Activated CD4-positive, alpha-beta memory T cell treated with anti-CD3 and anti-CD28 coated beads, Interleukin-2, amount 10 ng/mL, durations not matched to agents 7 days and 5 days (primary cell): ENCODE measurements around the gene ENPP3. TPM values are rescaled to one million over a fixed set of nuclear protein-coding genes. Genes with fewer than 3 reads are reported as not detected.

Source experiments
- CTCF ChIA-PET: fragments of 350-600 bp; sonication (Branson Sonifier 250); formaldehyde crosslinking; loops from one replicate; lab custom pipeline; 2021; ENCODE audit warnings: antibody characterized with exemption, inconsistent platforms; lab: Charles Lee
- POLR2A ChIA-PET: fragments of 350-600 bp; sonication (Branson Sonifier 250); formaldehyde crosslinking; loops from one replicate; lab custom pipeline; 2021; ENCODE audit warnings: antibody characterized with exemption; lab: Charles Lee
- DNase-seq: peaks from one replicate; pipeline ENCODE4 v3.0.0-alpha.2; 2020
- H3K27ac Mint-ChIP-seq: one replicate; pipeline ENCODE4 v1.8.0; 2021; ENCODE audit warnings: mild to moderate bottlenecking, mixed read lengths
- H3K27me3 Mint-ChIP-seq: one replicate; pipeline ENCODE4 v1.8.0; 2021; ENCODE audit warnings: mixed read lengths
- H3K36me3 Mint-ChIP-seq: one replicate; pipeline ENCODE4 v1.8.0; 2021; ENCODE audit warnings: low read depth, mixed read lengths
- H3K4me1 Mint-ChIP-seq: one replicate; pipeline ENCODE4 v1.8.0; 2021; ENCODE audit warnings: mixed read lengths
- H3K4me3 Mint-ChIP-seq: one replicate; pipeline ENCODE4 v1.8.0; 2021; ENCODE audit warnings: mild to moderate bottlenecking, mixed read lengths
- H3K9me3 Mint-ChIP-seq: one replicate; pipeline ENCODE4 v1.8.0; 2021; ENCODE audit warnings: mixed read lengths
- total RNA-seq, 2 experiments: library from RNA; stranded (reverse); gene quantifications; one replicate each; pipeline ENCODE4 v1.2.3, GENCODE V29; 2021

The ENPP3 gene
- total RNA-seq, 2 experiments from 2014 or later, result 0.38 to 0.45 TPM

- Mint-ChIP-seq H3K4me1 (peaks cover 22% of the 10 kb centered on the region), H3K27ac (no peak overlapping the region), H3K36me3 (peaks cover 10% of the 10 kb centered on the region), H3K4me3 (no peak overlapping the region), H3K27me3 (no peaks in the 10 kb centered on the region), H3K9me3 (no peaks in the 10 kb centered on the region)
- ChIA-PET POLR2A (no interaction called here), CTCF (interaction anchor here (1.1 to 3.7 kb wide), 6 partner anchors 9 to 745 kb away, joined by 3 to 41 read pairs (median 16); partner anchors contain the start of gene ENPP3)
- no peak for DNase-seq
Measured at GRCh38 chr6:131629651-131630050, 7.5 kb upstream of the ENPP3 start.

GRCh38 chr6:131631625-131632289, 5.3 kb upstream of the ENPP3 start:
- Mint-ChIP-seq H3K4me3 (no peak overlapping the region), H3K27me3 (no peaks in the 10 kb centered on the region), H3K36me3 (peaks cover 3% of the 10 kb centered on the region)

GRCh38 chr6:131635384-131636340, 1.4 kb upstream of the ENPP3 start:
- Mint-ChIP-seq H3K36me3 (no peaks in the 10 kb centered on the region), H3K4me1 (no peaks in the 10 kb centered on the region), H3K9me3 (no peaks in the 10 kb centered on the region), H3K27ac (no peak overlapping the region), H3K4me3 (no peak overlapping the region), H3K27me3 (peaks cover 3% of the 10 kb centered on the region)
- DNase-seq, result no peak
- ChIA-PET CTCF (interaction anchor here (4.9 kb wide), 1 partner anchor 7 kb away, joined by 41 read pairs; the partner anchor contains the start of gene MED23), POLR2A (no interaction called here)

More at GRCh38 chr6:131631625-131632289, 5.3 kb upstream of the ENPP3 start:
- ChIA-PET POLR2A (no interaction called here), CTCF (no interaction called here)
- Mint-ChIP-seq H3K9me3 (no peaks in the 10 kb centered on the region), H3K4me1 (peaks cover 17% of the 10 kb centered on the region), H3K27ac (no peak overlapping the region)
- no peak for DNase-seq

GRCh38 chr6:131638013-131638412, 911 bp downstream of the ENPP3 start:
- POLR2A ChIA-PET, result interaction anchor here (2.8 kb wide), 1 partner anchor 10 kb away, joined by 24 read pairs; the partner anchor contains the start of gene MED23
- Mint-ChIP-seq H3K4me1 (no peaks in the 10 kb centered on the region), H3K36me3 (no peaks in the 10 kb centered on the region), H3K27ac (no peak overlapping the region), H3K9me3 (no peaks in the 10 kb centered on the region), H3K4me3 (no peak overlapping the region), H3K27me3 (peaks cover 3% of the 10 kb centered on the region)
- CTCF ChIA-PET, result interaction anchor here (4.9 kb wide), 1 partner anchor 10 kb away, joined by 41 read pairs; the partner anchor contains the start of gene MED23
- DNase-seq, result no peak

- DNase-seq, result no peak
- H3K27ac Mint-ChIP-seq, result no peak overlapping the region
- H3K27me3 Mint-ChIP-seq, result peaks cover 3% of the 10 kb centered on the region
- H3K4me1 Mint-ChIP-seq, result no peaks in the 10 kb centered on the region
- POLR2A ChIA-PET, result interaction anchor here (2.8 kb wide), 1 partner anchor 12 kb away, joined by 24 read pairs; the partner anchor contains the start of gene MED23
- H3K9me3 Mint-ChIP-seq, result no peaks in the 10 kb centered on the region
- CTCF ChIA-PET, result interaction anchor here (4.9 kb wide), 1 partner anchor 12 kb away, joined by 41 read pairs; the partner anchor contains the start of gene MED23
- H3K4me3 Mint-ChIP-seq, result no peak overlapping the region
- no peaks in the 10 kb centered on the region for H3K36me3 Mint-ChIP-seq
Measured at GRCh38 chr6:131640100-131640499, 3.0 kb downstream of the ENPP3 start.

DNA sequence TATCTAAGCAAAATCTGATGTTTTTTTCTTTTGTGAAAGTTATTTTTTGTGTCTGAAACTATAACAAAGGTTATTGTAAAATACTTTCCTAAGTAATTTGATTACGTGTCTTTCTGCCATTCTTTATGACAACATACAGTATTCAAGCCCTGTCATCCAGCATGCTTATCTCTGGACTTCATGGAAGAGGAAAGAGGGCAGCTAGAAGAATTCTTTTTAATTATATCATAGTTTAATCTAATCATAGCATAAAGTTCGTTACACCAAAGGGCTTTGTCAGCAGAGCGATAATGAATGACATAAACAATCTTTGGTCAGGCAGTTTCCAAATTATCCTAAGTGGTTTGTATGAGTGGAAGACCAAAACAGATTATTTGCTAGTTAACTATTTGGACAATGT, 3.5 kb downstream of the ENPP3 start:
- Mint-ChIP-seq H3K27me3 (peaks cover 3% of the 10 kb centered on the region), H3K27ac (no peak overlapping the region), H3K9me3 (no peaks in the 10 kb centered on the region), H3K4me1 (no peaks in the 10 kb centered on the region), H3K36me3 (no peaks in the 10 kb centered on the region), H3K4me3 (no peak overlapping the region)
- ChIA-PET CTCF (interaction anchor here (4.9 kb wide), 1 partner anchor 12 kb away, joined by 41 read pairs; the partner anchor contains the start of gene MED23), POLR2A (interaction anchor here (2.8 kb wide), 1 partner anchor 13 kb away, joined by 24 read pairs; the partner anchor contains the start of gene MED23)
- no peak for DNase-seq

- CTCF ChIA-PET, result no interaction called here
- H3K27me3 Mint-ChIP-seq, result peaks cover 3% of the 10 kb centered on the region
Measured at GRCh38 chr6:131641554-131641953, 4.5 kb downstream of the ENPP3 start.

GRCh38 chr6:131642565-131642964, 5.5 kb downstream of the ENPP3 start:
- CTCF ChIA-PET, result interaction anchor here (0.9 kb wide), 1 partner anchor 14 kb away, joined by 3 read pairs; no protein-coding TSS in a partner anchor
- Mint-ChIP-seq H3K4me3 (no peak overlapping the region), H3K9me3 (no peaks in the 10 kb centered on the region), H3K4me1 (no peaks in the 10 kb centered on the region), H3K27me3 (peaks cover 3% of the 10 kb centered on the region), H3K36me3 (no peaks in the 10 kb centered on the region), H3K27ac (no peak overlapping the region)
- POLR2A ChIA-PET, result no interaction called here
- DNase-seq, result no peak

More at GRCh38 chr6:131641554-131641953, 4.5 kb downstream of the ENPP3 start:
- Mint-ChIP-seq H3K27ac (no peak overlapping the region), H3K4me3 (no peak overlapping the region), H3K4me1 (no peaks in the 10 kb centered on the region), H3K9me3 (no peaks in the 10 kb centered on the region), H3K36me3 (no peaks in the 10 kb centered on the region)
- POLR2A ChIA-PET, result no interaction called here
- no peak for DNase-seq

DNA sequence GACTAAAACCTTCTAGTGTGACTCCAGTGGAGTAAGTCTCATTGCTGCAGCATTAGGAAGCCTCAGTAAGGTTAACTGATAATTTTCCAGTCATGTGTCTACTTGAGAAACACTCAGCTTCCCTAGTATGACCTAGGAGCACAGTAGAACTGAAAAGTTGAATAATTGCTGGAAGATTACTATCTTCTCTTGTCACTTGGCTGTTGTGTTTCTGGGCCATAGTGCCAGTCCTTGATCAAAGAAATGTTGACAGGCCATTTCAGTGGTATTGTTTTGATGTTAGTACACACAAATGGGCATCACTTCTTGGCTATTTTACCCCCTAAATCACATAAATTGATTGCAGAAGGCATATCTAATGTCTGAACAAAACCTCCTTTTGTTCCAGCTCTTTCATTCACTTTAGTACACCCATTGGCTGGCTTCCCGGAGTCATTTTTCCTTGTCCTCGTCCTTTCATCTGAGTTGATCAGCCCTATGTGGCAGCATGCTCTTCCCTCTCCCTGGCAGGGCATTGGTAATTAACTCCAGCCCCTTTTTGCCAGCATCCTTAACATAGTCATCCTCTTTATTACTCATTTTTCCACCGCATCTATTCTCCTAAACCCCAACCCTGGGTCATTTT, 6.0 kb downstream of the ENPP3 start:
- Mint-ChIP-seq H3K4me1 (no peaks in the 10 kb centered on the region), H3K9me3 (no peaks in the 10 kb centered on the region), H3K27me3 (peaks cover under 1% of the 10 kb centered on the region), H3K27ac (no peak overlapping the region), H3K4me3 (no peak overlapping the region), H3K36me3 (no peaks in the 10 kb centered on the region)
- no peak for DNase-seq
- ChIA-PET POLR2A (no interaction called here), CTCF (interaction anchor here (0.9 kb wide), 1 partner anchor 14 kb away, joined by 3 read pairs; no protein-coding TSS in a partner anchor)

DNA sequence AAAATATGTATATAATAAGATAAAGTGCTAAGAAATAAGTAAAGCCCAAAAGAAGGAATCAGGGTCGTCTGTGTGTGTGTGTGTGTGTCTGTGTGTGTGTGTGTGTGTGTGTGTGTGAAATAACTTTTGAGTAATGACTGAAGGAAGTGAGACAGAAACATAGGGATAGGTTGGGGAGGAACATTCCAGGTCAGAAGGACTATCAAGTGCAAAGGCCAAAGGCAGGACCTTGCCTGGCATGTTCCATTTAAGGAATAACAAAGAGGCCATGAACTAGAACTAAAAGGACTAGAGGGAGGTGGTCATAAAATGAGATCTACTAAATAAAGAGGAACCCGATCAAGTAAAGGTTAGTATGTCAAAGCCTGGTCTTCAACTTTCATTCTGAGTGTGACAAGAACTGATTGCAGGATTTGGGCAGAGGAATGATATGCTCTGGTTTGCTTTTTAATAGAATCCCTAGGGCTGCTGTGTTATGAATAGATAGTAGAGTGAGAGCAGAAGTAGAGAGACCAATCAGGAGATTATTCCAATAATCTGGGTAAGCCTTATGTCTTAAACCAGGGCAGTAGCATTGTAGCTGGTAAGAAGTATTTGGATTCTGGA, 6.9 kb downstream of the ENPP3 start:
- H3K4me3 Mint-ChIP-seq, result no peak overlapping the region
- no peaks in the 10 kb centered on the region for H3K9me3 Mint-ChIP-seq
- H3K27ac Mint-ChIP-seq, result no peak overlapping the region
- H3K4me1 Mint-ChIP-seq, result no peaks in the 10 kb centered on the region
- H3K27me3 Mint-ChIP-seq, result no peaks in the 10 kb centered on the region
- ChIA-PET POLR2A (interaction anchor here (0.9 kb wide), 1 partner anchor 15 kb away, joined by 3 read pairs; no protein-coding TSS in a partner anchor), CTCF (no interaction called here)
- DNase-seq, result no peak
- H3K36me3 Mint-ChIP-seq, result no peaks in the 10 kb centered on the region

- no peak for DNase-seq
Measured at GRCh38 chr6:131644921-131645320, 7.8 kb downstream of the ENPP3 start.

GRCh38 chr6:131645846-131646245, 8.7 kb downstream of the ENPP3 start:
- Mint-ChIP-seq H3K9me3 (no peaks in the 10 kb centered on the region), H3K27ac (no peak overlapping the region), H3K4me3 (no peak overlapping the region), H3K36me3 (no peaks in the 10 kb centered on the region), H3K27me3 (no peaks in the 10 kb centered on the region), H3K4me1 (no peaks in the 10 kb centered on the region)
- ChIA-PET POLR2A (no interaction called here), CTCF (no interaction called here)
- DNase-seq, result no peak

More at GRCh38 chr6:131644921-131645320, 7.8 kb downstream of the ENPP3 start:
- Mint-ChIP-seq H3K4me1 (no peaks in the 10 kb centered on the region), H3K4me3 (no peak overlapping the region), H3K9me3 (no peaks in the 10 kb centered on the region), H3K27me3 (no peaks in the 10 kb centered on the region), H3K27ac (no peak overlapping the region), H3K36me3 (no peaks in the 10 kb centered on the region)
- CTCF ChIA-PET, result no interaction called here
- POLR2A ChIA-PET, result interaction anchor here (0.9 kb wide), 1 partner anchor 16 kb away, joined by 3 read pairs; no protein-coding TSS in a partner anchor
